GM18909 (cell line): ENCODE data around the gene ERF.

Source experiments
- ATAC-seq: cut with Tn5 transposase; IDR thresholded peaks from one replicate; pipeline ENCODE4 v1.9.1; 2021; ENCODE audit warnings: mild to moderate bottlenecking; ENCODE audit not compliant: unreplicated experiment, poor library complexity

ERF gene

DNA sequence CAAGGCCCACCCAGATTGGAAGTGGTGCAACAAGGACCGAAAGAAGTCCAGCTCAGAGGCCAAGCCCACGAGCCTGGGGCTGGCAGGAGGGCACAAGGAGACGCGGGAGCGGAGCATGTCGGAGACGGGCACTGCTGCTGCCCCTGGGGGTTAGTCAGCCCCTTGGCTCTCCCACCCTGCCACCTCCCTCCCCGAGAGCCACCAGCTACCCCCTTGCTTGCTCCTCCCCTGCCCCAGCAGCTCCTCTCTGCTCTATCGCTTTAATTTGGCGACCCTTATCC lies 32.8 kb upstream of the ERF start:
- no peak for ATAC-seq

DNA sequence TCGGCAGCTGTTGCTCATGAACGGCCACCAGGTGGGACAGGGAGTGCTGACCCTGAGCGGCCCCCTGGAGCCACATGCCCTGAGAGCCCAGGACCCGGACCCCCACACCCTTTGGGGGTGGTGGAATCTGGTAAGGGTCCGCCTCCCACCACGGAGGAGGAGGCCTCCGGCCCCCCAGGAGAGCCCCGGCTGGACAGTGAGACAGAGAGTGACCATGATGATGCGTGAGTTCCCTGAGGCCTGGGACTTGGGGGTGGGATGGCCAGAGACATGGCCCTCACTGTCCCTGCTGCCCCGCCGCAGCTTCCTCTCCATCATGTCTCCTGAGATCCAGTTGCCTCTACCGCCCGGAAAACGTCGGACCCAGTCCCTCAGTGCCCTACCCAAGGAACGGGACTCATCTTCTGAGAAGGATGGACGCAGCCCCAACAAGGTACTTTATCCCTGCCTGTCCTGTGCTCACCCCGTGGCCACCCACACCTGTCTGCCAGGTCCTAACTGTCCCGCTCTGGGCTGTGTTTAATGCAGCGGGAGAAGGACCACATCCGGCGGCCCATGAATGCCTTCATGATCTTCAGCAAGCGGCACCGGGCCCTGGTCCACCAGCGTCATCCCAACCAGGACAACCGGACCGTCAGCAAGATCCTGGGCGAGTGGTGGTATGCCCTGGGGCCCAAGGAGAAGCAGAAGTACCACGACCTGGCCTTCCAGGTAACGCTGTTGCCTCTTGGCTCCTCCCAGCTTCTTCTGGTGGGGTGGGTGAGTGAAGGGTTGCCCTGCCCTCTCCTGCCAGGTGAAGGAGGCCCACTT lies 32.3 kb upstream of the ERF start:
- ATAC-seq = no peak

DNA sequence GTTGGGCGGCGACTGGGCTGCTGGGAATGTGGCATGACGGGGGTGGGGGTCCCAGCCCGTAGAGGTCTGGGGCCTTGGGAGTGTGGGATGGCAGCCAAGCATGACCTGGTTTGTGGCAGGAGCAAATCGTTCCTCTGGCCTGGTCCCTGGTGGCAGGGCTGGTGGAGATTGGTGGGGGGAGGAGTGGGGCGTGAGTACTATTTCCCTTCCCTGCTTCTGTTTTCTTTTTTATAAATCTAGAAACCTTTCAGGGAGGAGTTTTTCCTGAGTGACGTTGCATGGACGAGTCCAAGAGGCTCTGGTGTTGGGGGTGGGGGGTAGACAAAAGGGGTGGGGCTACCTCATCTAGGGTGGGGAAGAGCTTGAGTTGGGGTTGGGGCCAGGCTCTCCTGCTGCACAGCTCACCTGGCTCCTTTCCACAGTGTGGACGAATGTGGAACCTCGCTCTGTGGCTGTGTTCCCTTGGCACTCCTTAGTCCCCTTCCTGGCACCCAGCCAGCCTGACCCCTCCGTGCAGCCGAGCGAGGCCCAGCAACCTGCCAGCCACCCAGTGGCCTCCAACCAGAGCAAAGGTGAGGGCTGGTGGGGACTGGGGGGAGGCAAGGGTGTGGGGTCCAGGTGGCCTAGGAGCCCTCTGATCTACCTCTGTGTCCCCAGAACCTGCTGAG lies 31.6 kb upstream of the ERF start:
- ATAC-seq = no peak

DNA sequence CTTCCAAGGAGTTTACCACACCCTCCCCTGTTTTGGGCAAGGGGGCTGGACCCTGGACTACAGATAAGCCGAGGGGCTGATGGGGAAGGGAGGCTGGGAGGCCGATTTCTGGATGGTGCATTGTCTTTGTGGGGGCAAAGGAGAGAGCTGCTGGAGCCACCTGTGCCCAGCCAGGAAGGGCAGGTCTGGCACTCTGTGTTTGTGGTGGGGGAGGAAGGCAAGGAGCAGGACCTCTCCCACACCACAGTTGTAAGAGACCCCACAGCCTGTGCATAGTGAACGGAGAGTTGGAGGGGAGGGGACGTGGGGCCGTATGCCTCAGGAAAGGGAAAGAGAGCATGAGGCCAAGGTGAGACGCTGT lies 31.0 kb upstream of the ERF start:
- ATAC-seq = no peak

DNA sequence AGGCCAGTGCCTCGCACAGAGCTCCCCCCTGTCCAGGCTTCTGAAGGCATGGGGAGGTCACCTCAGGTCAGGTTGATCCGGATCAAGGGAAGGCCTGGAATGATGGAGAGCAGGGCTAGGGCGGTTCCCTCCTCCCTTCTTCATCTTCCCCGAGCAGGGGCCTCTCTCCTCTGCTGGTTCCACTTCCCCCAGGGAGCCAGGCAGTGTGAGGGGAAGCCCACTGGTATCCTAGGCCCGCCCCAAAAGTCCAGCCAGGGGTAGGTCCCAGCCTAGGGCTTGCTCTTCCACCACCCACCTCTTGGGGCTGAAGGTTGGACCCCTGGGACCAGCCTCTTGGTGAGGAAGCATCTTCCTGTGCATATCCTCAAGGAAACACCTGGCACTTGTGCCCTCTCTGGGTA lies 30.6 kb upstream of the ERF start:
- ATAC-seq = no peak

DNA sequence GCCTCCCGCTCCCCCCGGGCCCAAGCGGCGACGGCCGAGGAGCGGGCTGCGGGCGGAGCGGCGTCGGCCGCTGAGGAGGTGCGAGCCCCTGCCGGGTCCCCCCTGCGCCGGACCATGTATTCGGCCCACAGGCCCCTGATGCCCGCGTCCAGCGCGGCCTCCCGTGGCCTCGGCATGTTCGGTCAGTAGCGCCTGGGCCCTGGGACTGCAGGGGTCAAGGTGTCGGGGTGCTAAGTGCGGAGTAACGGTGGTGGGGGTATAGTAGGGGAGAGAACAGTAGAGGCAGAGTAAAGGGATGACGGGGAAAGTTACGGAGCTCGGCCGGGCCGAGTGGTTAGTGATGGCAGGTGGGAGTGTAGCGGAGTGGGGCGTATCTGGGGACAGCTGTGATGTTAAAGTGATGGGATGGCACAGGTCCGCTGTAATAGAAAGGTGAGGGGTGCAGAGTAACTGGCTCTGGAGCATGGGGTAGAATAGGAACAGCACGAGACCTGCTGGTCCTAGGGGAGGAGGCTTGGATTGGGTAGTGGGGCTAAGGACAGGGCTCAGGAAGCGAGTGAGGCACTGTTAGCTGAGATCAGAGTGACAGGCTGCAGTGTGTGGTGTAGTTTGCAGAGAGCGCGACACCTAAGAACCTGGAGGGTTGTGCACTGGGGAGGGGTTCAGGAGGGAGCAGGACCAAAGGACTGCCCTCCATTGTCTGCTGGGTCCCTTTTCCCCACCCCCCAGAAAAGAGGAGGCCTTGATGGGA lies 29.8 kb upstream of the ERF start:
- peak; percentile 2 for ATAC-seq

DNA sequence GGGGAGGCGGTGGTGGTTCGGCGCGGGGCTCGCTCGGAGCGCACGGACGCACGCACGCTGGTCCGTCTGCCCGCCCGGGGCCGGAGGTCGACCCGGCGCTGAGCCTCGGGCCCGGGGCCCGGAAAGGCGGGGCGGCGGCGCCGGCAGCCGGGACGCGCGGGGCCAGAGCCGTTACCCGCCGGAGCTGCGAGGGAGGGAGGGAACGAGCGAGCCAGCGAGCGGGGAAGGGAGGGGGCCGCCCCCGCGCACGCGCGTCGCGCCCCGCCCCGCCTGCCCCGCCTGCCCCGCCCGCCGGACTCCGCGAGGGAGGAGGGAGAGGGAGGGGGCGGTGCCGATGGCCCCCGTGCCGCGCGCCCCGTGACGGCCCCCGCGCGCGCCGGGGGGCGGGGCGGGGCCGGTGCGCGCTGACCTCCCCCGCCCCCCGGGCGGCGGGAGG lies 29.2 kb upstream of the ERF start:
- ATAC-seq = peak; percentile 36

DNA sequence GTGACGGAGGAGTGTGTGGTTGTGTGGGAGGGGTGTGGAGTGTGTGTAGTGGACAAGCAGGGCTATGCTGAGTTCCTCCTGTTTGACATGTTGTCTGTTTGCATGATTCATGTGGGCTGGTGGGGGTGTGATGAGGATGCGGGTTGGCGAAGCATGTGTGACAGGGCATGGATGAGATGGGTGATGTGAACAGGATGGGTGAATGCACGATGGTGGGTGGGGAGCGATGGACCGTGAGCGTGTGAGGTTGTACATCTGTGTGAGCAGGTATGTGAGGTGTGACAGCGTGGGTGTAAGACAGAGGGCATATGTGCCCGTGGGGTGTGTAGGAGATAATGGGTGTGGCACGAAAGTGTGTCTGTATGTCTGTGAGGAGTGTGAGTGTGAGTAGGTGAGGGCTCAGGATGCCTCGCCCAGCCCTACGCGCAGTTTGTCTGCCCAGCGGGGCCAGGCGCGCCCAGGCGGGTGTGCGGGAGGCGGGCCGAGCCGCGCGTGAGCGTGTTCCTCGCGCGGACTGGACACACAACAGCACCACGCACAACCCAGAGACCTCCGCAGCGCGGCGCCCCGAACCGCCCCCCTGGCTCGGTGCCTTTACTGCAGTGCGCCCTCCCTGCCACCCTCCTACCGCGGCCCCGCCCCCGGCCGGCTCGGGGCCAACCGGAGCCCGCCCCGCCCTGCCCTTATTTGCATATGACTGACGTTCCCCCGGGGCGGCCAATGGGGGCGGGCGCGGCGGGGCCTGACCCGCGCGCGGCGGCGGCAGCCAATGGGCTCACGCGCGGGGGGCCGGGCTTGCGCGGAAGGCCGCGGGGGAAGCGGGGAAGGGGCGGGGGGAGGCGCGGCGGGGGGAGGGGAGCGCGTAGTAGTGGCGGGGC lies 28.5 kb upstream of the ERF start:
- peak; percentile 50 for ATAC-seq

DNA sequence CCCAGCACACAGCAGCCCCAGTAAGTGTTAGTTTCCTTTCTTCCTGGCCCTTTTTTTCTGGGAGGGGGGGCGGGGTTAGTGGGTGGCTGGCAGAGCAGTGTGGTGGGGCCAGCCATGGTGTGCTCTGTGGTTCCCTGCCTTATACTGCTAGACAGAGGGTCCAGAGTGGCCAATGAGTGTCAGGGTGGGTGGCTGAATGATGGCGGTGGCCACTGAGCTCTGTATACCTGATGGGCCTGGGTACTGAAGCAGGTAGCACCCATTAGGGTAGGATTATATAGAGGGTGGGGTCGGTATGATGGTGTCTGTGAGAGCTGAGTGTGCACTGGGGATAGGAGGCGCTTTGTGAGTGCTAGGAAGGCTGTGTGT lies 27.9 kb upstream of the ERF start:
- ATAC-seq = no peak

DNA sequence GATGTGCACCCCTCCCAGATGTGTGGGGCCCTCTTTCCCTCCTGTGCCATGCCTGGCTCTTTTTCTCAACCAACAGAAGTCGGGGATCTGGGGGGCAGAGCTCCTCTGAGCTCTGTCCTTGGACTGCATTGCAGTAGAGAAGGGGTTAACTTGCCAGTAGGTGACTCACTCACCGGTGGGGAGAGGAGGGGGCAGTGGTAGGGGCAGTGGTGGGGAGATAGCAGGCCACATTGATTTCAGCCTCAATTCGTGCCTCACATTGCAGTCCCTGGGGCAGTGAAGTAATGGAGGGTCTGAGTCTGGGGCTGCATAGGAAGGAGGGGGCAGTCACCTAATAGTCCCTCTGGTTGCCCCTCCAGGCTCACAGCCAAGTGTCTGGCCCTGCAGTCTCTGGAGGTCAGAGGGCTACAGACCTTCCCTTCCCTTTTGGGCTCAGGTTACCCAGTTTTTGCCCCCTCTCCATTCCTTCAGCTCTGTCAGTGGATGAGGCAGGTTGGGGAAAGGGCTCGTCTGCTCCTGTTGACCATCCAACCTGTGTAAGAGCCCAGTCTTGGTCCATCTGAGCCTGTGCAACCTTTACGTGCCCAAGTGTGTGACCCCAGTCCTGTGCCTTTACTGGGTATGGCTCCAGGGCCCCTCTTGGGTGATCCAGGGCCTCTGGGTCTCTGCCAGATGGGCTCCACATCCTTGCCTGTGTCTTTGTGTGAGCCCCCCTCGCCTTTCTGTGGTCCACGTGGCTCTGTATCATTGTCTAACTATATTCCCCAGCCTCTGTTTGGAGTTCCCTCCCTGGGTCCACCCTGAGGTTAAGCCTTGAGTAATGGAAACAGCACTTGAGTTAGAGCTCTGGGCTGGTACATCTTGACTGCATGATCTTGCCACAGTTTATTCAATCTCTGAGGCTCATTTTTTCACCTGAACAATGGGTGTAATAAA lies 27.2 kb upstream of the ERF start:
- ATAC-seq = no peak

DNA sequence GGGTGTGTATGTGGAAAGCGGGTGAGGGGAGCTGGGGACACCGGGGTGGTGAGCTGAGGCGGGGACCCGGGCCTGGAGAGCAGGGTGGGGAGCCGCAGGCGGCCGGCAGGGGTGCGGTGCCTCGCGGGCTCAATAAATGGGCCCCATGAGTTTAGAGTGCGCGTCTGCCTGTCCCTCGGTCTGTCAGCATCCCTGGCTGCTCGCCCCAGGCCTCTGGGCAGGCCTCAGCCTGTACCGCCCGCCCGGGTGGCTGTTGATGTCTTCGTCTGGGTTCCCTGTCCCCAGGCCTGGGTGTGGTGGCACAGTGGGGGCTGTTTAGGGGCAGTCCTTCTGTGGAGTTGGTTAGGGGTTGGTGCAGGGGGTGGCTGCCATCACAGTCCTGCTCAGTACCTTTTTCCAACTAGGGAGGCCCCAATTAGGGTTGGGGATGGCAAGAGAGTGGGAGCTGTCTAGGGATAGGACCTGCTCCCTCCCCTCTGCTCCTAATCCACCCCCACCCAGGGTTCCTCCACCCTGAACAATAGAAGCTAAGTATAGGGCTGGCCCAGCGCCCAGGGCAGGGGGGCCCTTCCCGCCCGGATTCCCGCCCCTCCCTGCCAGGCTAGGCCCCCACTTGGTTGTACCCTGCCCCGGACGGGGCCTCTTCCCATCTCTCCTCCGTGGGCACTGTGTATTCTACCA lies 26.4 kb upstream of the ERF start:
- no peak for ATAC-seq

DNA sequence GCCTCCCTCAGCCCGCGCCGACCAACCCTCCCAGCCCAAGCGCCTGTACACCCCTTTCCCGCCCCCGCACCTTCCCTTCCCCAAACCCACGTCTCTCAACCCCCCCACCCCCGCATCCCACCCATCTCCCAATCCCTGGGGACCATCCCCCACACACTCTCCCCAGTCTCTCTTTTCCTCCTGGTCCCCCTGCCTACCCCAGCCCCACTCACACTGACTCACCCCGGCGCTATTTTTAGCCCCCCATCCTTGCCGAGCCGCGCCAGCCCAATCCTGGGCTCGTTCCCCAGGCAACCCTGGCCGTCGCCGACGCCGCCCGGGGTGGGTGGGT lies 25.9 kb upstream of the ERF start:
- no peak for ATAC-seq

DNA sequence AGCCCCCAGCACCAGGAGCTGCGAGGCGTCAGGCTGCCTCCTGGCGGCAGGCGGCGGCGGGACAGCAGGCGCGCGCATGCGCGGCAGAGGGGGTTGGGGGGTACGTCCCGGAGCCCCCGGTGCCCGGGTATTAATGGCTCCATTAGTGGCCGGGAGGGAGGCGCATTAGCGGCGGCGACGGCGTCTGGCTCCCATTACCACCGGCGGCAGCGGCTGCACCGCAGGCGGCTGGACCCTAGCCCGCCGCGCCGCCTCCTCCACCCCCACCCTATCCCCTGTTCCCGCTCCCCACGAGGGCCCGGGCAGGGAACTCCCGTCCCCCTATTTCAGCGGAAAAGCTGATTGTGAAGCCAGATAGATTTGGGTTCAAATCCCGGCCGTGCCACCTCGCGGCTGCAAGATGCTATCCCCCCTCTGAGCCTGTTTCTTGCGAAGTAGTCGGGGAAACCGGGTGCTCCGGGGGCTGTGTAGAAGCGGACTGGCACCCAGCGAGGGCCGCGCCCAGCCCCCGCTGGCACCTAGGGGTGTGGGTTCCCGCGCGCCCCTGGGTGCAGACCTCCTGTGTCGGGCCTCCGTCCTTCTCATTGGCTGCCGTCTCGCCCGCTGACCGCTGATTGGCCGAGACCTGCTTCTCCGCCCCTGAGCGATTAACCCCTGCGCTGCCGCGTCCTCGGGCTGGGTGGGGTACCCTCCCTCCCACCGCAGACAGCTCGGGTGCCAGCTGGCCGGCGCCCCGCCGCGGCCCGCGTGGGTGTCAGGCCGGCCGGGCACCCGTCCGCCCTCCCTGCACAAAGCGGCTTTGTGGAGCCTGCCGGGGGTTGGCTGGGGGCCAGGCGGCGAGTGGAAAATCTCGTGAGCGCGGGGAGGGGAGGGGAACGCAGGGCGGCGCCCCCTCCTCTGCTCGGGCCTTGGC lies 25.2 kb upstream of the ERF start:
- peak; percentile 36 for ATAC-seq

DNA sequence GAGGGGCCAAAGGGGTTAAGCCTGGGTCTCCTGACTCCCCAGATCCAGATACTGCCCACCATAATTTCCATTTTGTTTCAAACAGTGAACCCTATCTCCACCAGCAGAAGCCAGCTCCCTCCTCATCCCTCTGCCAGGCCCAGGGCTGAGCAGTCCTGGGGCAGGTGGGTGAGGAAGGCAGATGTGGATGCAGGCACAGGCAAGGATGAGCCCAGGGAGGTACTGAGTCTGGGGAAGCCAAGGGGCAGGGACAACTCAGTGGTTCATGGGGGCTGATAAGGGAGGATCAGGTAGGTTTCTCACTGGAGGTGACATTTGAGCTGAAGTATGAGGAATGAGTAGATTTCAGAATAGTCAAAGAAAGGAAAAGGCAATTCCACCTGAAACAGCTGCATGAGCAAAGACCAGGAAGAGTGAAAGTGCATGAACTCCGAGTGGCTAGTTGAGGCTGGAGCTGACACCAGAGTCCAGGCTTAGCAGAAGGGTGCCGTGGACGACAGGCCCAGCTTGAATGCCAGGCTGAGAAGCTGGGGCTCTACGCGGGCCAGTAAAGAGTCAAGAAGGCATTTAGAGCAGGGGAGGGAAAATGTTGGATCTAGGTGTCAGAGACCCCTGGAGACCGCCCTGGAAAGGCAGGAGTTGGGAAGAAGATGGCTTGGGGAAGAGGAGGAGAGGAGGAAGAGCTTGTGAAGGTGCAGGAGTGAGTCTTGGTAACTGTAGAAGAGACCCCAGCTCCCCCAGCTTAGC lies 24.4 kb upstream of the ERF start:
- no peak for ATAC-seq

DNA sequence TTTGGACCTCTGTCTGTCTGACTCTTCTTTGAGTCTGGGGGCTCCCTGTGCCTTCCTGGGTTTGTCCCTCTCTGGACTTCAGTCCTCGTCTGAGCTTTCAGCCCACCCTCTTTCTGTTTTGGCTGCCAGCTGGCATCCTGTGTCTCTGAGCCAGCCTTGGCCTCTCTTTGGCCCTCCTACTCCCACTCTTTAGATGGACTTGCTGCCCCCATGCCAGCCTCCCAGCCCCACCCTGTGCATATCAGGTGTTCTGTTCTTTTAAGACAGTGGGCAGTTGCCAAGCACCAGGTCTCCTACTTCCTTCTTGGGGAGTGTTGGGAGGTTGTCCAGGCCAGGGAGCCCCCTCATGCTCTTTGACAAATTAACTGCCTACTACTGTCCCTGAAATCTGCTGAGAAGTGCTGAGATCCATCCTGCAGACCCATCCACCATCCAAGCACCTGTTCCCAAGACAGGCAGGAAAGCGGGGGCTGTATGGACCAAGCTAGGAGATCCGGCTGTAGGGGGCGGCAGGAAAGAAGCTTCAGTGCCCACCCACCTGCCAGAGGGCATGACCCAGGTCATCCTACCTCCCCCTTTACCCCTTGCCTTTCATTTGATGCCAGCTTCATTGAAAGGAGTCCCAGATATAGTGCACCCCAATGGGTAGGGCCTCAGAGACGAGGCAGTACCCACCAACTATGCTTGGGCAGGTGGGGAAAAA lies 23.7 kb upstream of the ERF start:
- no peak for ATAC-seq

DNA sequence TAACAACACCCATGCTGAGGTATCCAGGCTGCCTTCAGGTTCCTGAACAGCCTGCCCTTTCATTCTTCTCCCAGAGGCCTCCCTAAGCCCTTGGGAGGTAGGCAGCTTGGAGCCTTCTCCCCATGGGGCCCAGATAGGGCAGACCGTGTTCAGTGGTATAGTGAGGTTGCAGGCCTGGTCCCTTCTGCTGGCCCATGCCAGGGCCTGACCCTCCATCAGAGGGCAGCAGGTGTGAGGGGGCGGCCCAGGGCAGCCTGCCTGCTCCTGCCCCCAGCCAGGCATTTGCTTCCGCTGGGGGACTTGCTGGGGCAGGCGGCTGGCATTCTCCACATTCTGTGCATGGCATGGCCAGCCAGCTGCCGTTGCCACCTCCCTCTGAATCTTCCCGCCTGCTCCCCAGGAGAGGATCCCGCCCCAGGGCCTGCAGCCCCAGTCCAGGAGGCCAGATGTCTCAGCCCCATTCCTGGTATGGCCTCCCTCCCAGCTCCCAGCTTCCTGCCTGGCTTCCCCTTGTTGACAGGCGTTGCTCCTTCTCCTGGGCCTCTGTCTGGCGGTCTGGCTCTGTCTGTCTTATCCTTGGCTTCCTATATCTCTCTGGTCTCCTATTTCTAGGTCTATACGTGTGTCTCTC lies 23.0 kb upstream of the ERF start:
- ATAC-seq = no peak

DNA sequence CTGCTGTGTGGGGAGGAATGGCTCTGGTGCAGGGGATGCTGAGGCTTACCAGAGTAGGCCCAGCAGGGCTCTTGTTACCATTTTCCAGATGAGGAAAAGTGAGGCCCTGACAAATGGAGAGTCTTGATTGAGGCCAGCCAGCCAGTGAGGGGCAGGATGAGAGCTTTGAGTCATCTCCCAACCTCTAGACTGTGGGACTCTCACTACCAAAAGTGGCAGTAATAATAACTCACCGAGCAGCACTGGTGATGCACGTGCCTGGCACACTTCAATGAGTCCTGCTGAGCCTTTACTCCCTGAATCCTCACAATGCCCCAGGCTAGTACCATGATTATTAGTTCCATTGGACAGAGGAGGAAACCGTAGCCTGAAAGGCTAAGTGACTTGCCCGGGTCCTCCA lies 21.9 kb upstream of the ERF start:
- ATAC-seq = no peak
